Sigmoid colon (tissue), 4 donors: ENCODE results near the gene PDE4DIP.
"Not testable (repeated sequence)": the region's sequence is repeated elsewhere in the genome, so short reads cannot be mapped to it uniquely, and the experiment has no call there.

Experiments used
- CTCF ChIP-seq, 4 experiments: fragments of 450-650 bp in 3 of 4; fragments of 200-600 bp in 1 of 4; IDR thresholded peaks; one replicate each; pipeline ENCODE4 v1.5.1; 2016 to 2019; ENCODE audit warnings: antibody characterized with exemption in 4 of 4, mild to moderate bottlenecking in 3 of 4, moderate library complexity in 2 of 4
- EP300 ChIP-seq, 4 donors: sonication (generic); formaldehyde crosslinking; IDR thresholded peaks; one replicate each; pipeline ENCODE4 v1.6.1; 2017; ENCODE audit warnings: antibody characterized with exemption in 4 of 4
- POLR2A ChIP-seq, 2 donors: fragments of 450-650 bp; IDR thresholded peaks; one replicate each; pipeline ENCODE4 v1.6.1; 2016; ENCODE audit warnings: antibody characterized with exemption in 2 of 2, mild to moderate bottlenecking in 2 of 2, moderate library complexity in 2 of 2

GRCh38 chr1:148823822-148824221, 20.4 kb upstream of the PDE4DIP start:
- TF ChIP-seq POLR2A, EP300, CTCF (IDR thresholded peaks at IDR 0.05): not testable (repeated sequence)
